ENCODE data around the gene TRMU.

TRMU gene

DNA sequence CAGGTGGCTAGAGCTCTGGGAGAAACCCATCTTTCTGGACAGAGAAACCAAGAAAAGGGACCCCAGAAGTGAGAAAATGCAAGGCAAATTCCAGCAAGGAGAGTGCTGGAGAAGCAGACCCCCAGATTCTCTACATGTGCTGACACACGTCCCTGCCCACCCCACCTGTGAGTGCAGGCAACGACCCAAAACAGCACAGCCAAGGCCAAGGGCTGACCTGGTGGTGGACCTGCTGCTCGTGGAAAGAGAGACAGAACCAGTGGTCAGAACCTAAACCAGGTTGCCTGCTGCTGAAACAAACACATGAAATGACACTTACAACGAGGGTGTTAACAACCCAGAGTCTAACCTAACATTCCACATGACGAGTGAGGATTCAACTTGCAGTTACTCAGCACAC lies 24.6 kb downstream of the TRMU start:
- Histone ChIP-seq H3K4me1 (ENCODE audit: insufficient read depth, low read length) (no peaks in the 10 kb centered on the region), H3K9me3 (ENCODE audit: insufficient read depth, low read depth, low read length) (no peaks in the 10 kb centered on the region), H3K4me3 (ENCODE audit: low read length) (no peak overlapping the region), H3K36me3 (ENCODE audit: insufficient read depth, low read length) (peaks cover 46% of the 10 kb centered on the region), H3K9ac (ENCODE audit: low read depth, low read length) (no peak overlapping the region), H3K27me3 (ENCODE audit: insufficient read depth, low read length) (no peaks in the 10 kb centered on the region), H3K27ac (ENCODE audit: low read depth, low read length) (no peak overlapping the region)
- 91% methylated on average over 5 of the region's 5 CpGs for WGBS

GRCh38 chr22:46360891-46361290 lies 25.4 kb downstream of the TRMU start:
- Histone ChIP-seq H3K9me3 (ENCODE audit: insufficient read depth, low read depth, low read length) (no peaks in the 10 kb centered on the region), H3K27ac (ENCODE audit: low read depth, low read length) (no peak overlapping the region), H3K36me3 (ENCODE audit: insufficient read depth, low read length) (peaks cover 40% of the 10 kb centered on the region), H3K27me3 (ENCODE audit: insufficient read depth, low read length) (no peaks in the 10 kb centered on the region), H3K4me1 (ENCODE audit: insufficient read depth, low read length) (no peaks in the 10 kb centered on the region), H3K9ac (ENCODE audit: low read depth, low read length) (no peak overlapping the region), H3K4me3 (ENCODE audit: low read length) (no peak overlapping the region)
- WGBS = 94% methylated on average over 8 of the region's 10 CpGs

- Histone ChIP-seq H3K27ac (ENCODE audit: low read depth, low read length) (no peak overlapping the region), H3K9me3 (ENCODE audit: insufficient read depth, low read depth, low read length) (no peaks in the 10 kb centered on the region), H3K4me1 (ENCODE audit: insufficient read depth, low read length) (no peaks in the 10 kb centered on the region), H3K4me3 (ENCODE audit: low read length) (no peak overlapping the region), H3K36me3 (ENCODE audit: insufficient read depth, low read length) (peaks cover 31% of the 10 kb centered on the region), H3K27me3 (ENCODE audit: insufficient read depth, low read length) (no peaks in the 10 kb centered on the region), H3K9ac (ENCODE audit: low read depth, low read length) (no peak overlapping the region)
- 89% methylated on average over 11 of the region's 11 CpGs for WGBS
Observed at GRCh38 chr22:46361826-46362202, 26.3 kb downstream of the TRMU start.

DNA sequence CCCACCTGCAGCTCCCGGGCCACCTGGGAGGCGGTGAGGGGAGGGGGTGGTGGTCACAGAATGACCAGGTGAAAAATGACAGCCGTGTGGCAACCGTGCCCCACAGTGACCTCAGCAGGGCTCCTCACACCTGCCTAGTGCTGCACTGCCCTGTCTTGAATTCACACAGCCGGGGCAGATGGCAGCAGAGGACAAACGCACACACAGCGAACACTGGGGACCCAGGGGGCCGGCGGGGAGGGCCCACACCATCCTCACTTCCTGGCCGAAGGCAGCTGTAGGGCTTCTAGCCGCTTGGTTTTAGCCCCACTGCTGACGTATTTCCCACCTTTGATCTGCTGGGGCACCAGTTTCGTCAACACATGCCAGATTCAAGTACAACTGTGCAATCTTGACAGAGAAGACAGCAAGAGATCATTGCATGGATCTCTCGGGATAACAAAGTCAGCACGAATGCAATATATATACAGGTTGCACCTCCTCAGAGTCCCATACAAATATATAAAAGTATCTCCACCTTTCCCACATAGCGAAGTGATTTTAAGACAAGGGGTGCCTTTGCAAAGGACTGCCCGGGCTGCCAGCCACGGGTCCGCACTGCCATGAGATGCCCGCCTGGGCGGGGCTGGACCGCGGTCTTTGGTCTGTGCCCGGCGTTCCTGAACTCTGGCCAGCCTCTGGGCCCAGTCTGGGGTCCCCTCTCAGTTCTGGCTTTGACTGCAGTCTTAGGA lies 26.9 kb downstream of the TRMU start:
- Histone ChIP-seq H3K4me1 (ENCODE audit: insufficient read depth, low read length) (no peaks in the 10 kb centered on the region), H3K9me3 (ENCODE audit: insufficient read depth, low read depth, low read length) (no peaks in the 10 kb centered on the region), H3K27ac (ENCODE audit: low read depth, low read length) (no peak overlapping the region), H3K27me3 (ENCODE audit: insufficient read depth, low read length) (no peaks in the 10 kb centered on the region), H3K9ac (ENCODE audit: low read depth, low read length) (no peak overlapping the region), H3K36me3 (ENCODE audit: insufficient read depth, low read length) (peaks cover 25% of the 10 kb centered on the region), H3K4me3 (ENCODE audit: low read length) (no peak overlapping the region)
- 90% methylated on average over 25 of the region's 25 CpGs for WGBS

DNA sequence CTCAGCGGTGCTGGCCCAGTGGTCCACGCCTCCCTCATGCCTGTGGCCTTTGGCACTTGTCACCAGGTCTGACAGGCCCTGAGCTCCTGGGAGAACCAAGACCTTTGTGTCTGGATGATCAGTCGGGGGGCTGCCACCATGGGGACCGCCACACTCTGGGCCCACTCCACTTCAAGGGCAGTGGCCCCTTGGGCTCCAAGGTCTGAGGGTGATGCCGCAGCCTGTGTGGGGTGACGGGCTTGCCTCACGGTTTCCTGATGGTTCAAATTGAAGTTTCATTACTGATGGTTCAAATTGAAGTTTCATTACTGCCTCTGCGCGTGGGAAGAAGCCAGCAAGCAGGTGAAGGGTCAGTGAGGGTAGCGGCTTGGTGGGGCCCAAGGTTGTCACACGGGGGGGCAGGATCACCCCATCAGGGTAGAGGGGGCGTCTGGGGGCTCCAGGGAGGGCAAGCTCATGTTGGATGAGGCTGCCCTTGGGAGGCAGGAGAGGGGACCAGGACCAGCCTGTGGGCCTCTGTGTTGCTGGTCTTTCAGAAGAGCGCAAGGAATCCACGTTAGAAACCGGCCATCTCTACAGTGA lies 27.5 kb downstream of the TRMU start:
- Histone ChIP-seq H3K9ac (ENCODE audit: low read depth, low read length) (no peak overlapping the region), H3K27ac (ENCODE audit: low read depth, low read length) (no peak overlapping the region), H3K27me3 (ENCODE audit: insufficient read depth, low read length) (no peaks in the 10 kb centered on the region), H3K9me3 (ENCODE audit: insufficient read depth, low read depth, low read length) (no peaks in the 10 kb centered on the region), H3K4me1 (ENCODE audit: insufficient read depth, low read length) (no peaks in the 10 kb centered on the region), H3K4me3 (ENCODE audit: low read length) (no peak overlapping the region), H3K36me3 (ENCODE audit: insufficient read depth, low read length) (peaks cover 22% of the 10 kb centered on the region)
- 94% methylated on average over 15 of the region's 15 CpGs for WGBS

DNA sequence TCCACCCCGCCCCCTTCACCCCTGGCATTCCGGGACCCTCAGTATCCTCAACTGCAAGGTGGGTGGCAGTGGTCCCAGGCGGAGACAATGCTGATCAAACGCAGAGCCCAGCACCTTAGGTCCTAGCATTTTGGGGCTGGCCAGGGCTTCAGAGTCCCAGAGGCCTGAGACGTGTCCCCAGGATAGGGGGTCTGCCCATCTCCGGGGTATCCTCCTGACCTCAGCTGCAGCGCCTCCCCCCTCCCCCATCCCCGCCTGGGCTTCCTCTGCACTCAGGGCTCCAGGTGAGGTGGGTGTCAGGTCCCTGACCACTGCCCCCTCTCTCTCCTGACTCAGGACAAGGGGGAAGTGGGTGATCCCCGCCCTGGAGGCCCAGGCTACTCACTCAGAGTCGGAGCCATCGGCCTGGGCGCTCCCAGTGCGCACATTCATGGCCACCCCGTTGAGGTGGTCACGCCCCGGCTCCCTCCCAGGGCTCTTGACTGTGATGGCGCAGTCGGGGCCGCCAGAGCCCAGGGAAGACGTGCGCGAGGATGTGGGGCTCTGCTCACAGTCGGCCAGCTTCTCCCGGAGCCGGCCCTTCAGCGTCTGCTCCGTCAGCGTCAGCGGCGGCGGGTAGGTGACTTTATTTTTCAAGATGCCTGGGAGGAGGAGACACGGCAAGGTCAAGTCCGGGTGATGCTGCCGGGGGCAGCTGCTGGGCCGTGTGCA lies 28.3 kb downstream of the TRMU start:
- Histone ChIP-seq H3K4me1 (ENCODE audit: insufficient read depth, low read length) (no peaks in the 10 kb centered on the region), H3K36me3 (ENCODE audit: insufficient read depth, low read length) (peaks cover 16% of the 10 kb centered on the region), H3K27me3 (ENCODE audit: insufficient read depth, low read length) (no peaks in the 10 kb centered on the region), H3K9ac (ENCODE audit: low read depth, low read length) (no peak overlapping the region), H3K27ac (ENCODE audit: low read depth, low read length) (no peak overlapping the region), H3K9me3 (ENCODE audit: insufficient read depth, low read depth, low read length) (no peaks in the 10 kb centered on the region), H3K4me3 (ENCODE audit: low read length) (no peak overlapping the region)
- 94% methylated on average over 33 of the region's 35 CpGs for WGBS

DNA sequence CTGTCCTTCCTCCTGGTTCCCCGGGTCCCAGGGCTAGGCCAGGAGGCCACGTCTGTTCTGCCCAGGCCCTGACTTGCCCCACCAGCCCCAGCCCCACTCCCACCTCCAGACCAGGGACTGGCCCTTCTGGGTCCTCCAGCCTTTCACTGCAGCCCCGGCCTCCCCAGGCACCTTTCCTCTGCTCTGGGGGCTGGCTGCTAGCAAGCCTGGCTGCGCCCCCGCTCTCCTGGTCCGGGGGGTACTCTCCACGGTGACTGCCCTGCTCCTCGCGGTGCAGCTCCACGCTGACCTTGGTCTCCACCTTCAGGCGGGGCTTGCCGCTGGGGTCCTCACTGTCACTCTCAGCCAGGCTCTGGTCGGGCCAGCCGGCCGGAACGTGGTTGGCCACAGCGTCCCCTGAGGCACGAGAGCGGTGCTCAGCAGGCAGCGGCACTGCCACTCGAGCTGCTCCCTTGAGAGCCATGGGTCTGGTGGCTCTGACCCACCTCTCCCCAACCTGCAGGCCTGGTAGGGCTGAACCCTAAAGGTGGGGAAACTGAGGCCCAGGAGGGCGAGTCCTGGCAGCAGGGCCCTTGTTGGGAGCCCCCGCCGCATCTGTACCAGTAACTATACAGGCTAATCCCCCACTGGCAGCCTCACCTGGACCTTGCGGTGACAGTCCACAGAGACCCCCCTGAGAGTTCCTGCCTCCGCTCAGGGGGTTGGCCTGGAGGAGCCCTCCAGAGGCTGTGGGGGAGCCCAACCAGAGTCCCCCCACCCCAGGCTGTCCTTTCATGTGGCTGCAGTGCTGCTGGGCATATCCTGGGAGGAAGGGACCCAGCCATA lies 29.0 kb downstream of the TRMU start:
- Histone ChIP-seq H3K36me3 (ENCODE audit: insufficient read depth, low read length) (peaks cover 10% of the 10 kb centered on the region; the same call in 1 of the 2 replicates), H3K27me3 (ENCODE audit: insufficient read depth, low read length) (no peaks in the 10 kb centered on the region), H3K9me3 (ENCODE audit: insufficient read depth, low read depth, low read length) (no peaks in the 10 kb centered on the region), H3K4me3 (ENCODE audit: low read length) (no peak overlapping the region), H3K4me1 (ENCODE audit: insufficient read depth, low read length) (no peaks in the 10 kb centered on the region), H3K27ac (ENCODE audit: low read depth, low read length) (no peak overlapping the region), H3K9ac (ENCODE audit: low read depth, low read length) (no peak overlapping the region)
- WGBS = 90% methylated on average over 26 of the region's 26 CpGs

- no peaks in the 10 kb centered on the region for H3K4me1 ChIP-seq (ENCODE audit: insufficient read depth, low read length)
- H3K4me3 ChIP-seq (ENCODE audit: low read length) = no peak overlapping the region
- peaks cover 10% of the 10 kb centered on the region; the same call in 1 of the 2 replicates for H3K36me3 ChIP-seq (ENCODE audit: insufficient read depth, low read length)
- no peaks in the 10 kb centered on the region for H3K27me3 ChIP-seq (ENCODE audit: insufficient read depth, low read length)
- 93% methylated on average over 22 of the region's 22 CpGs for WGBS
- no peak overlapping the region for H3K9ac ChIP-seq (ENCODE audit: low read depth, low read length)
- H3K9me3 ChIP-seq (ENCODE audit: insufficient read depth, low read depth, low read length) = no peaks in the 10 kb centered on the region
- no peak overlapping the region for H3K27ac ChIP-seq (ENCODE audit: low read depth, low read length)
Observed at GRCh38 chr22:46365166-46365624, 29.7 kb downstream of the TRMU start.

DNA sequence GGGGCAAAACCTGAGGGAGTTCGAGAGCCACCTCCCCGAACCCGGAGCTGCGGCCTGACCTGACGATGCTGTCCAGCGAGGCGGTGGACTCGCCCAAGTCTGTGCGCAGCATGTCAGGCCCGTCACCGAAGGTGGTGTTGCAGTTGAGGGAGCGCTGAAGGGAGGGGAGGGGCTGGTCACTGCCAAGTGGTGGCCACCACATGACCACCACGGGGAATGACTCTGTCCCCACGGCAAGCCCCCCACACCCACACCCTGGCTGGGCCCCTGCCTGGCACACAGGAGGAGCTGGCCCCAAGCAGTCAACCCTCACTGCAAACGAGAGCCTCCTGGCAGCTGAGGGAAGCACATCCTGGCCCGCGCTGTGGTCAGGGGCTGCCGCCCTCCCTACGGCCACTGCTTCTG lies 30.8 kb downstream of the TRMU start:
- Histone ChIP-seq H3K4me3 (ENCODE audit: low read length) (no peak overlapping the region), H3K9me3 (ENCODE audit: insufficient read depth, low read depth, low read length) (no peaks in the 10 kb centered on the region), H3K27ac (ENCODE audit: low read depth, low read length) (no peak overlapping the region), H3K27me3 (ENCODE audit: insufficient read depth, low read length) (no peaks in the 10 kb centered on the region), H3K9ac (ENCODE audit: low read depth, low read length) (no peak overlapping the region), H3K36me3 (ENCODE audit: insufficient read depth, low read length) (peaks cover 8% of the 10 kb centered on the region; the same call in 1 of the 2 replicates), H3K4me1 (ENCODE audit: insufficient read depth, low read length) (no peaks in the 10 kb centered on the region)
- WGBS = 83% methylated on average over 19 of the region's 19 CpGs

DNA sequence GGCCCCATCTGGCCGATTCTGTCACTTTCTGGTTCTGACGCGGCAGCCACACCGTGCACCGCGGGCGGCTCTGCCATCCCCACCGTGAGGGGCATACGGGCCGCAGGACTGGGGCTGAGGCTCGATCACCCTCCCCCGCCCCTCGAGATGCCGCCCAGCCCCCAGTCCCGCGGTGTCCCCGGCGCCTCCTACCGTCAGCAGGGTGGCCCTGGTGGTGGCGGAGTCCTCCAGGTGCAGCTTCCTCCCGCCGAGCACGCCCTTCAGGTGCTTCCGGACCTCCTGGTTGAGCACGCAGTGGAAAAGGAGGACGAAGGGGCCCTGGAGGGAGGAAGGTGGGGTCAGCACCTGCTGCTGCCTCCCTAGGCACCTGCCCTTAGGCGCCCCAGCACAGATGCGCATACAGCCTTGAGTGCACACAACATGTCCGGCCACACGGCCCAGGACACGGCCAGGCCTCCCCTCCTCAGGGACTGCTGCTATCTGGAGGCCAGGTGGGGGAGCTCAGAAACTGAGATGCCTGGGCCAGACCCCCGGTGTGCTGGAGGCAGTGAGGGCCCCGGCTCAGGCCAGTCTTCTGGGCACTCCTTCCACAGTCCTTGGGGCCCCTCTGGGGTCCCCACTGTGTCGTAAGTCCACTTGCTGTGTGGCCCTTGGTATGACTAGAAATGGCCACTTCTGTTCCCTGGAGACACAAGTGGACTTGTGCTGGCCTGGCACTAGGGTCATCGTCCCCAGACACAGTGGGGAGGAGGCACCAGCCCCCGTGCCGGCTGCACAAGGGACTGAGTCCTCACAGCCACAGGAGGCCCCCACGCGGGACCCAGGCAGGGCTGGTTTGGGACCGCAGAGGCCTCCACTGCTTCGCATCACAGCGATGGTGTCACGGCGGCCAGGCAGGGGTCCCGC lies 31.5 kb downstream of the TRMU start:
- 0 out of 2 replicates have a peak, but pooled peaks cover 5% of the 10 kb centered on the region for H3K36me3 ChIP-seq (ENCODE audit: insufficient read depth, low read length)
- WGBS = 76% methylated on average over 45 of the region's 45 CpGs

More for the DNA sequence above, 31.5 kb downstream of the TRMU start:
- Histone ChIP-seq H3K27me3 (ENCODE audit: insufficient read depth, low read length) (no peaks in the 10 kb centered on the region), H3K9ac (ENCODE audit: low read depth, low read length) (no peak overlapping the region), H3K4me3 (ENCODE audit: low read length) (no peak overlapping the region), H3K9me3 (ENCODE audit: insufficient read depth, low read depth, low read length) (no peaks in the 10 kb centered on the region), H3K4me1 (ENCODE audit: insufficient read depth, low read length) (no peaks in the 10 kb centered on the region), H3K27ac (ENCODE audit: low read depth, low read length) (no peak overlapping the region)
